Testis (tissue), 3 donors: ENCODE data around the gene CCDC80. TPM values are rescaled to one million over a fixed set of nuclear protein-coding genes. Genes with fewer than 3 reads are reported as not detected.

Experiments
- DNase-seq: peaks from one replicate; pipeline ENCODE4 v3.0.0-alpha.2; 2019
- H3K27ac ChIP-seq, 2 donors: fragments of 200-600 bp; sonication (generic); one replicate each; pipeline ENCODE4 v1.5.1; 2019
- H3K27me3 ChIP-seq: fragments of 200-600 bp; sonication (generic); one replicate; pipeline ENCODE4 v1.5.1; 2019
- H3K36me3 ChIP-seq: fragments of 200-600 bp; sonication (generic); one replicate; pipeline ENCODE4 v1.5.1; 2017; ENCODE audit warnings: low read depth; ENCODE audit errors: missing control alignments
- H3K4me1 ChIP-seq: fragments of 200-600 bp; sonication (generic); one replicate; pipeline ENCODE4 v1.5.1; 2019
- H3K4me3 ChIP-seq, 2 donors: fragments of 200-600 bp; sonication (generic); one replicate each; pipeline ENCODE4 v1.5.1; 2017 to 2019
- H3K9me3 ChIP-seq: fragments of 200-600 bp; sonication (generic); one replicate; pipeline ENCODE4 v1.5.1; 2017
- POLR2A ChIP-seq: fragments of 450-650 bp; IDR thresholded peaks from one replicate; pipeline ENCODE4 v1.6.1; 2017; ENCODE audit warnings: antibody characterized with exemption, mild to moderate bottlenecking, moderate library complexity
- WGBS, 2 donors: methylation state at CpG; one replicate each; pipeline ENCODE4 v1.1.5; 2018; 5-methylcytosine and 5-hydroxymethylcytosine counted together
- intact Hi-C: fragments of 100-400 bp; cut with DNase I; formaldehyde crosslinking; loops from one replicate; pipeline ENCODE4 v1.15.1; 2023; ENCODE audit warnings: low total_unique reads
- polyA plus RNA-seq: library from polyadenylated mRNA; stranded (reverse); fragments of 350-450 nt; fragmentation: Illumina TruSeq; extraction: RNeasy Lipid Tissue Mini Kit (QIAGEN cat#74804); gene quantifications from one replicate; pipeline ENCODE4 v1.2.3, GENCODE V29; 2014; ENCODE audit warnings: low read depth, low replicate concordance; ENCODE audit not compliant: insufficient read depth
- total RNA-seq, 2 donors: library from RNA; depleted of rRNA; stranded (reverse); fragments of >200 nt; gene quantifications; one replicate each; pipeline ENCODE4 v1.2.3, GENCODE V29; 2016
- TF ChIP-seq, protein P1 (sequence below), 3 experiments: fragments of 450-650 bp in 2 of 3; fragments of 200-600 bp in 1 of 3; sonication (generic) in 1 of 3; IDR thresholded peaks; one replicate each; pipeline ENCODE4 v1.5.1; 2016 to 2019; ENCODE audit warnings: antibody characterized with exemption in 3 of 3, mild to moderate bottlenecking in 2 of 3, moderate library complexity in 1 of 3

CCDC80 gene
- total and polyA plus RNA-seq, 3 donors from 2014 or later: 13.8 to 159 (median 18.8) TPM

DNA sequence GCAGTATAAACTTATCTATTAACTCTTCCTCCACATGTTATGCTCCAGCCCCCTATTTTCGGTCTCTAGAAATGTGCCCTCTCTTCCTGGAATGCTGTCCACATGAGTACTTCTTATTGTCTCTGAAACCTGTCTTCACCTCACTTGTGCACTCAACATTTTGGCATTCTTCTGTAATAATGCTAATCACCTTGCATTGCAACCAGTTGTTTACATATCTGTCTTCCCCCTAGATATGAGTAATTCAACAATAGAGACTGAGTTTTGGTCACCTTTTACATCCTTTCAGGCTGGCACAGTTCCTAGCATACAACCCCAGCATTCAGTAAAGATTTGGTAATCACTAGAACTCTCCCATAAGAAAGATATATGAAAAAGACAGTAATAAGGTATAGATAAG lies 17.2 kb downstream of the CCDC80 start:
- Histone ChIP-seq H3K4me1 (no peaks in the 10 kb centered on the region), H3K27ac (no peak overlapping the region), H3K9me3 (no peaks in the 10 kb centered on the region), H3K27me3 (no peaks in the 10 kb centered on the region), H3K36me3 (no peaks in the 10 kb centered on the region), H3K4me3 (no peak overlapping the region)
- WGBS, 2 donors: 92 to 95% methylated on average over 1 of the region's 1 CpG
- intact Hi-C loops: no loop called here
- TF ChIP-seq, protein P1, sequence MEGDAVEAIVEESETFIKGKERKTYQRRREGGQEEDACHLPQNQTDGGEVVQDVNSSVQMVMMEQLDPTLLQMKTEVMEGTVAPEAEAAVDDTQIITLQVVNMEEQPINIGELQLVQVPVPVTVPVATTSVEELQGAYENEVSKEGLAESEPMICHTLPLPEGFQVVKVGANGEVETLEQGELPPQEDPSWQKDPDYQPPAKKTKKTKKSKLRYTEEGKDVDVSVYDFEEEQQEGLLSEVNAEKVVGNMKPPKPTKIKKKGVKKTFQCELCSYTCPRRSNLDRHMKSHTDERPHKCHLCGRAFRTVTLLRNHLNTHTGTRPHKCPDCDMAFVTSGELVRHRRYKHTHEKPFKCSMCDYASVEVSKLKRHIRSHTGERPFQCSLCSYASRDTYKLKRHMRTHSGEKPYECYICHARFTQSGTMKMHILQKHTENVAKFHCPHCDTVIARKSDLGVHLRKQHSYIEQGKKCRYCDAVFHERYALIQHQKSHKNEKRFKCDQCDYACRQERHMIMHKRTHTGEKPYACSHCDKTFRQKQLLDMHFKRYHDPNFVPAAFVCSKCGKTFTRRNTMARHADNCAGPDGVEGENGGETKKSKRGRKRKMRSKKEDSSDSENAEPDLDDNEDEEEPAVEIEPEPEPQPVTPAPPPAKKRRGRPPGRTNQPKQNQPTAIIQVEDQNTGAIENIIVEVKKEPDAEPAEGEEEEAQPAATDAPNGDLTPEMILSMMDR (IDR thresholded peaks at IDR 0.05): no peak
- TF ChIP-seq POLR2A: no peak
- DNase-seq: no peak

DNA sequence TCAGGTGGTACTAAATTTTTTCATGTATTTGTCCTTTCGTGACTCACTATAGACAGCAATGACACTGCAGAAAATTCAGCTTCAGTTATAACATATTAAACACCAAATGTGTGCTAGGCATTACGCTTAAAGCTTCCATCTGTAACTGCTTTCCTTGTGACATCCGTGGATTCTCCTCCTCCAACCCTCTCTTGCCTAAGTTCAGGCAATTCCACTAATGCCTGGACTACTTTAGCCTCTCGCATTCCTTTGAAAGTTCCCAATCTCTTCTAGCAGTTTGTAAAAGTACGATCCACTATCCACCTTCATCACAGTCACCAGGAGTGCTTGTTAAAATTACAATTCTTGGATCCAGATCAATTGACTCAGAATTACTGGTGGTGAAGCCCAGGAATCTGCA lies 17.7 kb downstream of the CCDC80 start:
- intact Hi-C loops: no loop called here
- H3K36me3 ChIP-seq: no peaks in the 10 kb centered on the region
- TF ChIP-seq, protein P1 (IDR thresholded peaks at IDR 0.05): no peak
- TF ChIP-seq POLR2A: no peak
- no peak overlapping the region for H3K4me3 ChIP-seq
- no peak for DNase-seq
- no peaks in the 10 kb centered on the region for H3K9me3 ChIP-seq
- 84 to 95% methylated on average over 5 of the region's 5 CpGs for WGBS, 2 donors
- H3K27ac ChIP-seq: no peak overlapping the region
- H3K4me1 ChIP-seq: no peaks in the 10 kb centered on the region
- no peaks in the 10 kb centered on the region for H3K27me3 ChIP-seq

DNA sequence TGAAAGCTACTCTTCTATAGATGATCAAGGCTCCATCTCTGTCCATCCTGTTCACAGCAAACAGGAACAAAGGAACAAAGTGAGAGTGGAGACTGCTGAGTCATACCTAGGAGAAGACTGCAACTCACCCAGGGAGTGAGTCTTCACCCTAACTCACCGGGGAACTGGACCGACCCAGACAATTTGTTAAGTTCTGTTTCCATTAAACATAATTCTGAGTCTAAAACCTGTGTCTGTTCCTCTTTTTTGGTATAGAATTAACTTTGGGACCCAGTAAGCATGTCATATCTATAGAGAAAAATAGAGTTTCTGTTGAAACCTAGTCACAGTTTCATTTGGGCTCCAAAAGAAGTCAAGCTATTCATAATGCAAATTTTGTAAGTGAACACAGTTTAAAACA lies 21.6 kb downstream of the CCDC80 start:
- no peaks in the 10 kb centered on the region for H3K4me1 ChIP-seq
- no peak for DNase-seq
- WGBS, 2 donors: 81 to 86% methylated on average over 2 of the region's 2 CpGs
- TF ChIP-seq POLR2A: no peak
- TF ChIP-seq, protein P1 (IDR thresholded peaks at IDR 0.05): no peak
- no peak overlapping the region for H3K27ac ChIP-seq
- no peaks in the 10 kb centered on the region for H3K27me3 ChIP-seq
- H3K36me3 ChIP-seq: no peaks in the 10 kb centered on the region
- H3K4me3 ChIP-seq: no peak overlapping the region
- no peaks in the 10 kb centered on the region for H3K9me3 ChIP-seq
- intact Hi-C loops: no loop called here

DNA sequence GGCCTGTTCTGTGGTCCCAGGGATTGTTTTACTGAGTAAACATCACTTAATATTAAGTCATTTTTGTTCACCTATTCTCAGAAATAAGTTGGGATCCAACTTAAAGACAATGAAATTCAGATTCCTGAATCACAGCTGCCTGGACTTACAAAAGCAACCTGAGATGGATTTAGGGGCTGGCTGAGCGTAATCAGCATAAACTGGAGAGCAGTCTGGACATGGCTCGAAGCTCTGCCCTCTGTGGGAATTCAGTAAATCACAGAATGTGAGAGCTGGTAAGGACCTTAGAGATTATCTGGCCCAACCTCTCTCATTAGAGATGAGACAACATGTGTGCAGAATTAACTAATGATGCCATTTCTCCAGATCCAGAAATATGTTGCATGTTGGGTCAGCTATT lies 23.7 kb downstream of the CCDC80 start:
- Histone ChIP-seq H3K9me3 (no peaks in the 10 kb centered on the region), H3K27me3 (no peaks in the 10 kb centered on the region), H3K27ac (no peak overlapping the region), H3K4me3 (no peak overlapping the region), H3K4me1 (no peaks in the 10 kb centered on the region), H3K36me3 (no peaks in the 10 kb centered on the region)
- intact Hi-C loops: no loop called here
- WGBS, 2 donors: 81 to 85% methylated on average over 2 of the region's 2 CpGs
- TF ChIP-seq, protein P1 (IDR thresholded peaks at IDR 0.05): no peak
- no peak for TF ChIP-seq POLR2A
- no peak for DNase-seq

DNA sequence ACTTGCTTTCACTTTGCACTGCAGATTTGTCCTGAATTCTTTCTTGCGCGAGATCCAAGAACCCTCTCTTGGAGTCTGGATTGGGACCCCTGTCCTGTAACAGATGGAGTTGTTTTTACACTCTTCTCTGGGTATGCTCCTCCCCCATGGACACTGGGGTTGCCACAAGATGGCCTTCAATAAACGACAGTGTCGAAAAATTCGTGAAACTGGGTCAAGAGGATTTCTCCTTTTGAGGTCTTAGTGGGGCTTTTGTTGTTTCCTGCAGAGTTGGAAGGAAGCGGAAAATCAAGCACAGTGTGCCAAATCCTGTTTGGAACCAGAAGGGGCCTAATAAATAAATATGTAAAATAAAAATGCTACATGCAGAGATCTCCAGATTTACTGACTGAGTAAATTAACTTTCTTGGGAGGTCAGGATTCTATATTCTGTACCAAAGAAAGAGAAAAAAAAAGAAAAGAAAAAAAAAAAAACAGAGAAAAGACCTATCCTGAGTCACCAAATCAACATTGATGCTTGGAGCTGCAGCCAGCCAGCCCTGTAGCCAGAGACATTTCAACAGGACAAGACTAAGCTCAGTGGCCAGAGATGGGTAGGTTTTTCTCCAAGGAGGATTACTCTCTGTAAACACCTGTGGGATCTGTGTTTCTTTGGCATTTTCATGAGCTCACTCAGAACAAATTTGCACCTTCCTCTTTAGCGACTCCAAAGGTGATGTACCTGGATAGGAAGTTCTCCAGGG lies 24.8 kb downstream of the CCDC80 start:
- WGBS, 2 donors: 73 to 74% methylated on average over 7 of the region's 7 CpGs

More for the DNA sequence above, 24.8 kb downstream of the CCDC80 start:
- no peak overlapping the region for H3K27ac ChIP-seq
- TF ChIP-seq POLR2A: no peak
- TF ChIP-seq, protein P1 (IDR thresholded peaks at IDR 0.05): no peak
- H3K4me1 ChIP-seq: no peaks in the 10 kb centered on the region
- no peaks in the 10 kb centered on the region for H3K27me3 ChIP-seq
- H3K9me3 ChIP-seq: no peaks in the 10 kb centered on the region
- DNase-seq: no peak
- no peak overlapping the region for H3K4me3 ChIP-seq
- no peaks in the 10 kb centered on the region for H3K36me3 ChIP-seq
- intact Hi-C loops: no loop called here
